CD4-positive, alpha-beta T cell treated with Interleukin-15 for 1 hour (primary cell): ENCODE data around the gene CTXN3.

ENCODE experiments used
- DNase-seq: peaks from one replicate; pipeline ENCODE4 v3.0.0-alpha.2; 2020

Gene CTXN3

DNA sequence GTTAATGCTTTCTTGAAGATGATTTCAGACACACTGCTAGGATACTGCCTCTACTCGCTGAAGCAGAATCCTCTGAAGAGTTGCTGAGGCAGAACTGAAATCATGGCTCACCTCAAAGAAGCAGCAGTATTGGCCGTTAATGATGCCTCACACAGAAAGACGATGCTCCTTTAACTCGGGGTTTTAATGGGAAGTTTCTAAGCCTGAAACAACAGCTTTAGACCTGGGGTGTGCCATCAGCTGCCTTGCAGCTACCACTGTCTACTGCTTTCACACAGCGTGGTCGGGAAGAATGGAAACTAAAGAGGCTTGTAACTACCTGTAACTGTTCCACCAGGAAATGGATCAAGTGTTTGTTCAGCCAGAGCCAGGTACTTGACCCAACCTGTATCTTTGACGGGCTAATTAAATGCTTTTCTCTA is at the start of gene CTXN3:
CTXN3 (plus strand) TSS at position 65 of the 422 bp plus-strand sequence. CDS start 8,440 bp downstream, outside the sequence.
- DNase-seq, result no peak

DNA sequence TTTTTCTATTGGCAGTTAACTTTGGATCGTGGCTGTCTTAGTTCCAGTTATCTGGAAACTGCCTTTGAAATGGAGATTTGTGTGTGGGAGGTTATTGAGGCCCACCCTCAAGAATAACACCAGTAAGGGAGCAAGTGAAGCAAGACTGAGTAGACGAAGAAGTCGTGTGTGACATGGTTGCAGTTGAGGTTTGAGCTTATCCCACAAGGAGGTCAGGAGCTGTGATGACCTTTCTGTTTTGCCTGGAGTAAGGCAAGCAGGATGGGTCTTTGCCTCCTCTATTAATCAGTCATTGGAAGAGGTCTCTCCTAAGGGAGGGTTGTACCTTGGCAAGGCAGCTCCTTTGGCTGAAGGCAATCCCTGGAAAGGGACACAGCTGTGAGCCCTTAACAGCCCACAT is 49.6 kb upstream of the CTXN3 start:
- no peak for DNase-seq

- DNase-seq, result no peak
Measured at GRCh38 chr5:127599847-127600246, 49.0 kb upstream of the CTXN3 start.

- no peak for DNase-seq
Measured at GRCh38 chr5:127601111-127601510, 47.8 kb upstream of the CTXN3 start.

DNA sequence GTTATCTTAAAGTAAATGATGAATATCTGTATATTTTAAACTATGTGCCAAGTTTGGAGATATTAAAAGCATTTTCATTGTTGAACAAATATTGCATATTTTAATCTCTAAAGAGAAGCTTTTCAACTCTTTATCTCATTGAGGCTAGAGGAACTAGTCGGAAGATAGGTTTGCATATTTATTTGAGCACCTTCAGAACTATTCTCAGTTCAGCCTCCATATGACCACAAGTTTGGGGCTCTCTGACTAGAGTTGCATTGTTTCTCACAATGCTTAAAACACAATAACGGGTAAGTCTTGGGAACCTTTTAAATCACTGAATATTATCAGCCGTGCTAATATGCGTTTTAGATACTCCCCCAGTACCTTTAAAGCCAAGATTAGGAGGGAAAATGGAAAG is 47.3 kb upstream of the CTXN3 start:
- no peak for DNase-seq

DNA sequence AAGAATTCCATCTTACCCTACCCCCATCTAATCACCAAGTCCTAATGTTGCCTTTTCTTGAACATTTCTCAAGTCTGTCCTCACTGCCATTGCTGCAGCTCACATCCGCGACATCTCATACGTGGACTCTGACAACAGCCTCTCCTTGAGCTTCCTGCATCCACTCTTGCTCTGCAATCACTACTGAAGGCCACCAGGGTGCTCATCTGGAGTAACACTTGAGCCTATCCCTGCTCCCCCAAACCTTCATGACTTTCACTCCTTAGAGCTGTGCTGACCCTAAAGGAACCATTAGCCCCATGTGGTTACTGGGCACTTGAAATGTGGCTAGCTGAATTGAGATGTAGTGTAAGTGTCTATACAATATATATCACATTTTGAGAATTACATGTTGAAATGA is 46.4 kb upstream of the CTXN3 start:
- no peak for DNase-seq

DNA sequence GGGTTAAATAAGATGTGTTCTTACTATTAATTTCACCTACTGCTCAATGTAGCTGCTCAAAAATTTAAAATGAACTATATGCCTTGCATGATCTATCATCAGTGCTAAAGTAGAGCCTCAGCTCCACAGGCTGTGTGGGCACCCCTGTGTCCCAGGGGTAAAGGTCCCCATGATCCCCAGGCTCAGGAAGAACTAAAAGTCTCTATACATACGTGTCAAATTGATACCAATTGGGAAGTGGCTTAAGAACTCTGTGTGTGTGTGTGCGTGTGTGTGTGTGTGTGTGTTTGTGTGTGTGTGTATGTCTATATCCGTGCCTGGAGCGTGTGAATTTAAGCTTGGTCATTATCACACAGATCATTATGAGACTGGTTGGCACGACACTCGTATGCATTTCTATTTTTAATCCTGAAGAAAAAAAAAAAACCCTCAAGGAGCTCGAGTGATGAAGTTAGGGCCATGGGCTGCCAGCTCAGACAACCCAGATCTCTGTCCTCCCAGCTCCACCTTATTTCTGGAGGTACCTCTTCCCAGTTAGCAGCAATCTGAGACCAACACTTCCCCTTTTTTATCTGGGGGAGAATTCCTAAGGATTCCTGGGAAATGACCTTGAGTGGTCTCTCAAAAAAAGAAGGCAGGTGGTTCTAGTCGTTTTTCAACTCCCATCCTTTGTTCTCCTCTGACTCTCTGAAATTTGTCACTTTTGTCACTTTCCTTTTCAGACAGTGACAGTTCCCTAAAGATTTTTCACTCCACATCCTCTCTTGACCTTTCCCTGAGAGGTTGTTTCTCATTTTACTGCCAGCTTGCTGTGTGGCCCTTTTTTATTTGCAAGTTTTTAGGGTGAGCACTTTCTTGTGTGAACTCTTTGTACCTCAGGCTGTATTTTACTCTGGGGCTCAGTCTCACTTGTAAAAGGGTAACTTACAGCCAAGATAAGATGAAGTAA is 45.7 kb upstream of the CTXN3 start:
- no peak for DNase-seq

DNA sequence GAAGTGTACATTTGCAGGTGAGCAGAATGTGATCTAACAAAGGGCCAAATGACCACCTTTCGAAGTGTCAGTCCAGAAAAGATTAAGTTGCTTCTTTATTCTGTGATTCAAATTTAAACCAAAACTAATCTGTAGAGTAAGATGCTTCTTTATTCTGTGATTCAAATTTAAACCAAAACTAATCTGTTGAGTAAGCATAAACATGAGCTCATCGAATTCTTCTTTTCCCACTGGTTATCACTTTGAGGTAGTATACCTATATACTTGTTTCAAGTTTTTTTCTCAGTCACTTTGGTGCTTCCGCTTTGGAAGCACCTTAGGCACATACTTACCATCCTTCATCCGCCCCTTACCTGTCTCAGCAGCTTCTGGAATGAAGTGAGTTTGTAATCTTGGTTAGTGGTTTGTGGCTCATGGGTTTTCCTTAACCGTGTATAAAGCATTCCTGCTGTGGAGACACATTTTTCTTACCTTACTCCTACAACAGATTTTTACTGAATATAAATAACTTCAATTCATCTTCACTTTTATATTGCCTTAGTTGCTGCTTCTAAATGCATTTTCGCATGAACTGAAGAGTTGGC is 40.7 kb upstream of the CTXN3 start:
- DNase-seq, result no peak

GRCh38 chr5:127609011-127609410 is 39.9 kb upstream of the CTXN3 start:
- no peak for DNase-seq

GRCh38 chr5:127609957-127610356 is 38.9 kb upstream of the CTXN3 start:
- DNase-seq, result no peak

- no peak for DNase-seq
Measured at GRCh38 chr5:127612441-127613141, 36.3 kb upstream of the CTXN3 start.

DNA sequence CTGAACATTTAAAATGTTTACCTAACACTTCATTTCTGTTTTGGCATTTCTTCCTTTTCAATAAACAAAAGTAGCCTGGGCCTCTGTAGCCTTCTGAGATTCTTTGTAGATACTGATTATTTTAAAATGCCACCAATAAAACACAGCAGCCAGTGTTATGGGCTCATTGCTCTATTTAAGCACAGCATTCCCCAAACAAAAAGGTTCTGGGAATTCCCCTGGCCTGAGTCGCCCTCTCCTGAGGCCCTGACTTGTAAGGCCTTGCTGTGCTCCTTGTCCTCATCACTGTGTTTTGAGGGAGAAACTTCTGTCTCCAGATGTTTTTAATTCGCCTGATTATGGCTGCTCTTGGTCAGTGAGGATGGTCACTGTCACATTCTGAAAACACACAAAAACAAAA is 33.0 kb upstream of the CTXN3 start:
- no peak for DNase-seq

- DNase-seq, result no peak
Measured at GRCh38 chr5:127619908-127620479, 28.9 kb upstream of the CTXN3 start.

- DNase-seq, result no peak
Measured at GRCh38 chr5:127621601-127622325, 27.1 kb upstream of the CTXN3 start.

DNA sequence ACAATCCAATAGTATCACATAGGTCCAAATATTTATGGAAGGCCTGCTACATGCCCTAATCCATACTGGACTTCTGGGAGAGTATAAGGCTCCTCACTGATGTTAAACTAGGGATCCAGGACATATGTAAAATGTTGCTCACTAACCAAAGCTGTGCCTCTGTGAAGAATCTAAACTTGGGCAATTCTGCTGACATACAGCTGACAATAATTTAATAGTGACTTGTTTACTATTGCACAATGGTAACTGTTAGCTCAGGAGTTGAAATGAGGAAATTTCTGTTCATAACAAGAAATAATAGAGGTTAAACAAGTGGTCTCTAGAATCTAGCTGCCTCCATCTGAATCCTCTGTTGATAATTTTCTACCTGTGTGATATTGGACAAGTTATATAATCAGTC is 14.9 kb upstream of the CTXN3 start:
- no peak for DNase-seq

DNA sequence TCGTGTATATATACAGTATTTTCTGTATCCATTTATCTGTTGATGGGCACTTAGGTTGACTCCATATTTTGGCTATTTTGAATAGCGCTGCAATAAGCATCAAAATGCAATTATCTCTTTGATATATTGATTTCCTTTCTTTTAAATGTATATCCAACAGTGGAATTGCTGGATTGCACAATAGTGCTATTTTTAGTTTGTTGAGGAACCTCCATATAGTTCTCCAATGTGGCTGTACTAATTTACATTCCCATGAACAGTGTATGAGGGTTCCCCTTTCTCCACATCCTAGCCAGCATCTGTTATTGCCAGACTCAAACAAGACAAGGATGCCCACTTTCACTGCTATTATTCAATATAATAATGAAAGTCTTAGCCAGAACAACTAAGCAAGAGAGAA is 9.1 kb upstream of the CTXN3 start:
- DNase-seq, result no peak

- DNase-seq, result no peak
Measured at GRCh38 chr5:127642949-127643348, 5.9 kb upstream of the CTXN3 start.

- DNase-seq, result no peak
Measured at GRCh38 chr5:127643607-127644006, 5.3 kb upstream of the CTXN3 start.

GRCh38 chr5:127645300-127645726 is 3.6 kb upstream of the CTXN3 start:
- no peak for DNase-seq

- no peak for DNase-seq
Measured at GRCh38 chr5:127647361-127647958, 1.4 kb upstream of the CTXN3 start.

DNA sequence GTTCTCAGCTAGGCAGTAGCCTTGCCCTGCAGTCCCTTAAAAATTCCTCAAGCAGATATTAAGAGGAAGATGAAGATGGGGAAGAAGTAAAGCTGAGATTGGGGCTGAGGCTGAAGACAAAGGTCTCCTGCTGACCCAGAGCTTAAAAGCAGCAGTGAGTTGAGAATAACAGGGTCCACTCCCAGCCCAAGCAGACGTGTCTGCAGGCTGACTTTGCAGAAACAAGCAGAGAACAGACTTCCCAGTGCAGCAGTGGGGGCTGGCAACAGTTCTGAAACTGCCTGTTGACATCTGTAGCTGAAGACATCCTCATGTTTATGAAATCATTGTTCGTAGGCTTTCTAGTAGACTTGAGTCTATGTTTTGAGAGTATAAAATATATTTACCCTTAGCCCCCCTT is 1.1 kb downstream of the CTXN3 start:
- DNase-seq, result no peak

DNA sequence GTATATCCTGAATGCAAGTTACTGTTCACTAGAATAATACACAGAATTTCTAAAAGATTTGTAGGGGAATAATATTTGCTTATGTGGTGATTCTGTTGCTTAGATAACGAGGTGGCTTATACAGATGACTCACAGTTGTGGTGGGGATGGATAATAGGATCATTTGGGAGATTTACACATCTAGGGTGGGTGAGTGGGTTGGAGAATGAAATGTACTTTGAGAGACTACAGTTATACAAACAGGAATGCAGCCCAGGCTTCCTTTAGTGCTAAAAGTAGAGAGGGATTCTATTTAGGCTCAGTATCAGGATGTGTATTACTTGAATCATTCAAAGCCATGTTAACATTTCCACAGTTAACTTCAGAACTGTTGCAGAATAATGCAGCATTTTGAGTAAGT is 1.8 kb downstream of the CTXN3 start:
- no peak for DNase-seq
